Activated CD8-positive, alpha-beta memory T cell treated with anti-CD3 and anti-CD28 coated beads for 36 hours (primary cell): ENCODE results near the gene RDH14. TPM values are rescaled to one million over a fixed set of nuclear protein-coding genes. Genes with fewer than 3 reads are reported as not detected.

ENCODE experiments used
- CTCF ChIA-PET: fragments of 350-600 bp; sonication (Branson Sonifier 250); formaldehyde crosslinking; loops from one replicate; lab custom pipeline; 2021; ENCODE audit warnings: antibody characterized with exemption; lab: Charles Lee
- POLR2A ChIA-PET: fragments of 350-600 bp; sonication (Branson Sonifier 250); formaldehyde crosslinking; loops from one replicate; lab custom pipeline; 2021; ENCODE audit warnings: antibody characterized with exemption; lab: Charles Lee
- total RNA-seq, 2 experiments: library from RNA; stranded (reverse); gene quantifications; one replicate each; pipeline ENCODE4 v1.2.3, GENCODE V29; 2021

The RDH14 gene
- total RNA-seq, 2 experiments from 2014 or later, result 18.6 to 19.7 TPM

- ChIA-PET CTCF (no interaction called here), POLR2A (no interaction called here)
These were observed 32.6 kb downstream of the RDH14 start for GRCh38 chr2:18527822-18528221.

- CTCF ChIA-PET, result no interaction called here
These were observed 33.1 kb downstream of the RDH14 start for GRCh38 chr2:18527326-18527725.

GRCh38 chr2:18526429-18526828, 34.0 kb downstream of the RDH14 start:
- CTCF ChIA-PET, result interaction anchor here (0.7 kb wide), 1 partner anchor 251 kb away, joined by 3 read pairs; no protein-coding TSS in a partner anchor

More at GRCh38 chr2:18527326-18527725, 33.1 kb downstream of the RDH14 start:
- POLR2A ChIA-PET, result no interaction called here

GRCh38 chr2:18525852-18526251, 34.6 kb downstream of the RDH14 start:
- POLR2A ChIA-PET, result no interaction called here
- CTCF ChIA-PET, result interaction anchor here (0.7 kb wide), 1 partner anchor 251 kb away, joined by 3 read pairs; no protein-coding TSS in a partner anchor

More at GRCh38 chr2:18526429-18526828, 34.0 kb downstream of the RDH14 start:
- POLR2A ChIA-PET, result no interaction called here

- ChIA-PET POLR2A (no interaction called here), CTCF (no interaction called here)
These were observed 35.2 kb downstream of the RDH14 start for GRCh38 chr2:18525236-18525635.

GRCh38 chr2:18522484-18523146, 37.8 kb downstream of the RDH14 start:
- ChIA-PET CTCF (no interaction called here), POLR2A (no interaction called here)

- ChIA-PET POLR2A (interaction anchor here (0.6 kb wide), 1 partner anchor 133 kb away, joined by 5 read pairs; no protein-coding TSS in a partner anchor), CTCF (interaction anchor here (0.8 to 1.7 kb wide), 6 partner anchors 16 to 1345 kb away, joined by 3 to 8 read pairs (median 4); no protein-coding TSS in a partner anchor)
These were observed 39.7 kb downstream of the RDH14 start for GRCh38 chr2:18520451-18521425.

- POLR2A ChIA-PET, result no interaction called here
These were observed 40.5 kb downstream of the RDH14 start for GRCh38 chr2:18519914-18520450.

GRCh38 chr2:18518116-18519111, 42.0 kb downstream of the RDH14 start:
- ChIA-PET POLR2A (no interaction called here), CTCF (interaction anchor here (0.7 kb wide), 1 partner anchor 848 kb away, joined by 3 read pairs; no protein-coding TSS in a partner anchor)

More at GRCh38 chr2:18519914-18520450, 40.5 kb downstream of the RDH14 start:
- CTCF ChIA-PET, result interaction anchor here (0.8 to 1.7 kb wide), 3 partner anchors 17 to 1342 kb away, joined by 3 to 8 read pairs (median 5); no protein-coding TSS in a partner anchor

- ChIA-PET POLR2A (no interaction called here), CTCF (no interaction called here)
These were observed 43.1 kb downstream of the RDH14 start for GRCh38 chr2:18517386-18517785.

- POLR2A ChIA-PET, result no interaction called here
- CTCF ChIA-PET, result no interaction called here
These were observed 44.3 kb downstream of the RDH14 start for GRCh38 chr2:18516112-18516511.

GRCh38 chr2:18514526-18515461, 45.7 kb downstream of the RDH14 start:
- ChIA-PET POLR2A (no interaction called here), CTCF (interaction anchor here (0.5 kb wide), 1 partner anchor 357 kb away, joined by 3 read pairs; no protein-coding TSS in a partner anchor)

- ChIA-PET POLR2A (no interaction called here), CTCF (no interaction called here)
These were observed 49.7 kb downstream of the RDH14 start for GRCh38 chr2:18510775-18511174.

- ChIA-PET CTCF (no interaction called here), POLR2A (no interaction called here)
These were observed 53.5 kb downstream of the RDH14 start for GRCh38 chr2:18506883-18507509.

- CTCF ChIA-PET, result no interaction called here
- POLR2A ChIA-PET, result no interaction called here
These were observed 54.6 kb downstream of the RDH14 start for GRCh38 chr2:18505703-18506341.
